AG09319 (cell line): ENCODE measurements around the gene NFATC1.
A peak's percentile ranks its signal among the peaks of the same experiment; 100 is the strongest.

ENCODE experiments used
- DNase-seq: peaks from one replicate; pipeline ENCODE4 v3.0.0-alpha.2; 2010; ENCODE audit warnings: low read depth; ENCODE audit errors: extremely low read depth
- CTCF ChIP-seq: IDR thresholded peaks from 2 replicates; pipeline ENCODE4 v1.5.1; 2011; ENCODE audit warnings: low read depth, mild to moderate bottlenecking, inconsistent platforms, low read length, moderate library complexity

Gene NFATC1

DNA sequence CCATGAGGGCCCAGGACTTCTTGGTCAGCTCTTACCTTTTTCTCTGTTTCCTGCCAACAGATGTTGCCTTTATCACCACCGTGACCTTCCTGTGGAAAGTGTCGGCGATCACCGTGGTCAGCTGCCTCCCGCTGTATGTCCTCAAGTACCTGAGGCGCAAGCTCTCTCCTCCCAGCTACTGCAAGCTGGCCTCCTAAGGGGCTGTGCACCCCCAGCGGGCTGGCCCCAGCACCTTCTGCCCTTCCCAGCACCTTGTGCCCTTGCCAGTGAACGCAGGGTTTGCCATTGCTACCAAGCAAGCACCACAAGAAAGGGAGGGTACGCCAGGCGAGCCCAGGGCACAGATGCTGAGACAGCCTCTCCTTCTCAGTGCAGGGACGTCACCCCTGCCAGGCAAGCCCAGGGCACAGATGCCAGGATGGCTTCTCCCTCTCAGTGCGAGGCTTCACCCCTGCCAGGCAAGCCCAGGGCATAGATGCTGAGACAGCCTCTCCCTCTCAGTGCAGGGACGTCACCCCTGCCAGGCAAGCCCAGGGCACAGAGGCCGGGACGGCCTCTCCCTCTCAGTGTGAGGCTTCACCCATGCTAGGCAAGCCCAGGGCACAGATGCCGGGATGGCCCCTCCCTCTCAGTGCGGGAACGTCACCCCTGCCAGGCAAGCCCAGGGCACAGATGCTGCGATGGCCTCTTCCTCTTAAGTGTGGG lies 18.4 kb upstream of the NFATC1 start:
- no peak for TF ChIP-seq CTCF

GRCh38 chr18:79378536-79379250 lies 17.0 kb upstream of the NFATC1 start:
- peak; percentile 96 for TF ChIP-seq CTCF
- DNase-seq, result no peak

More for the DNA sequence above, 18.4 kb upstream of the NFATC1 start:
- DNase-seq, result no peak

DNA sequence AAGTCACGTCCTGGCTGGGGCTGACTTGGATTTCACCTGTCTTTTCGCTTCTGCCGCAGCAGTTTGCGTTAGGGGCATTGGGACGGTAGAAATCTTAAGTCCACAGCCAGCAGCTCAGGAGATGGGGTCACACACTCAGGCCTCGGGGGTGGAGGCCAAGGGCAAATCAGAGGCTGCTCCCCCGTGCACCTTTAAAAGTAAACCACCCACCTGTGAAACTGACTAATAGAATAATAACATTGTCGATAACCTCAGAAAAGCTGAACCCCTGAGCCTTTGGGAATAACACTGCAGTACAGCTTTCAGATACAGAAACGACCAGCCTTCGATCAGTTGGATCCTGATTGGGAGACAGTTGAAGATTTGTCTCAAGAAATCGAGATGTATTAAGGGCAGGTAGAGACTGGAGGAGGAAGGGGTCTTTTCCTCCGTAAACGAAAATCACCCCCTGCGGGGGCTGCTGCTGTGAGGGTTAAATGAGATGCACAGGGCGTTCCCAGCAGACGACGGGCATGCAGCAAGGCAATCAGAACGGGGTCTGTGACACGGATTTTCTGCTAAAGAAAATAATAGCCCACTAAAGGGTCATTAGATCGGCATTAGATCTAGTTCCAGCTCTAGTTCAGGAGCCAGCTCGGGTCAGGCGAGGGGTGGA lies 16.4 kb upstream of the NFATC1 start:
- DNase-seq, result no peak
- TF ChIP-seq CTCF, result no peak

GRCh38 chr18:79379931-79380815 lies 15.6 kb upstream of the NFATC1 start:
- no peak for TF ChIP-seq CTCF

DNA sequence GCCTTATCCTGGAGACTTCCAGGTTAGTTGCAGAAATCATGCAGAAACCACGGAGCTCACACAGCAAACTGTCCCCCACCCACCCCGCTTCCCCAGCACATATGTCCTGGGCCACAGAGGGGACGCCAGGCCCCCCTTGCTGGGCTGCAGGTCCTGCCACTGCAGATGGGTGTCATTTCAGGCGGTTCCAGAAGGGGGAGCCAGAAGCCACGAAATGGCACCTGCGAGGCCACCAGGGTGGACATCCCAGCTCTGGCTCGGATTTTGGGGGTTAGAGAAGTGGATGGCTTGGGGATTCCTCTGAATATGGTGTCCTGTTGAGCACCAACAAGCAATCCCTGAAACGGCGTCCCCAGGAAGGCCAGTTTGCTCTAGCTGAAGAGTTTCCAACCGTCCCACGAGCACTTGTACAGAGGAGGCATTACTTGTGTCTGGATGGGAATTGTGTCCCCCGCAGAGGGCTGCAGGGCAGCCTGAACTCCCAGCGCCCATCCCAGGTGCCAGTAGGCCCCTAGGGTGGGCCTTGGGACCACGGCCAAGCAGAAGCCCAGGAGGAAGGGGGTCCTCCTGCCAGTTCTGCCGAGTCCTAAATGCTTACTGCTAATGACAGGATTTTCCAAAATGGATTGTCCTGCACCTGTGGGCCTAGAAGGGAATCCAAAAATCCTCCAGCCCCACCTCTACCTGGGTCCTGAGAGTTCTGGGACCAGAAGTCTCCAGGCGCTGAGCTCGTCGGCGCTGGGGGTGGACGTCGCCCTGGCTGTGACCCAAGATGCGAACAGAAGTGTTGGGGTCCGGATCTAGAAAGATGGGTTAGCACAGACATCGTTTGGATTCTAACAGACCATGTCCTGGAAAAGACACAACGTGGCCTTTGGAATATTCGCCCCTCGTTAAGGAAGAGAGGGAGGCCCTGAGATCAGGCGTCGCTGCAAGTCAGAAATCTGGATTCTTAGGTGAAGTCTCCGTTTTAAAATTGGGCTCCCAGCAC lies 14.6 kb upstream of the NFATC1 start:
- DNase-seq, result no peak
- TF ChIP-seq CTCF, result peak; percentile 85

More at GRCh38 chr18:79379931-79380815, 15.6 kb upstream of the NFATC1 start:
- no peak for DNase-seq

- DNase-seq, result no peak
Measured at GRCh38 chr18:79381811-79382311, 13.9 kb upstream of the NFATC1 start.

More at GRCh38 chr18:79381811-79382311, 13.9 kb upstream of the NFATC1 start:
- TF ChIP-seq CTCF, result no peak
